ENCODE data around the gene ZNF584.
"Not testable (repeated sequence)": the region's sequence is repeated elsewhere in the genome, so short reads cannot be mapped to it uniquely, and the experiment has no call there.

Gene ZNF584

DNA sequence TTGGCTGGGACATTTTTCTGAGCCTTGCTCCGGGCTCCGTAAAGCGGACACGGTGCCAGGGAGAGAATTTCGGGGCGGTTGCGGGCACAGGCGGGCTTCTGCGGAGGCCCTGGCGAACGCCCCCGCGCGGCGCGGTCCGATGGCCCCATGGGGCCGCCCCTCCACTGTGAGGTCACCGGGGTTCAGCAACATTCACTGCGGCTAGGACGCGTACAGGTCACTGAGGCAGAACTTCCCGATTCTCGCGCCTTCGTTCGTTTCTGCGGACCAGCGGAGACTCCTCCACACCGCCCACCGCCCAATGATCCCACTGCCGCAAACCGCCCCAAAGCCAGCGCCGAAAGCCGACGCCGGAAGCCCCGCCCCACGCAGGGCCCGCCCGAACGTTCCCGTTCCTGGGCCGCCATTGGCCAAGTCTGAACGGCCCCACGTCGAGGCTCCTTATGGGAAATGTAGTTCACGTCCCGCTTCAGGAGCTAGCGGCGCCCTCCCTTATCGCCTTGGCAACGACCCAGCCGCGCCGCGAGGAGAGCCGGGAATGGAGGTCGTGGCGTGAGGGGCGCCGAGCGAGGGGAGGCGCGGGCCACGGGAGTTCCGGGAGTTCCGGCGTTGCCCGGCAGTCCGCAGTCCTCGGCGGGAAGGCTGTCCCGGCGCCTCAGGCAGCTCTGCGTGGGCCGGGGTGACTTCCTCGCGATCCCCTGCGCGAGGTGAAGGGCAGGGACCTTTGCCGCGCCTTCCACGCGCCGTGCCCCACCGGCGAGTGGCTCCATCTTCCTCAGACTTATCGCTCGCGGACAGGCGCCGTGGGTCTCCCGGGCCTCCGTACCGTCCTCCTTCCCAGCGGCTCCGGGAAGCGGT lies at the start of gene ZNF584:
Gene ZNF584, plus strand, starts transcription at position 498 of the 858 bp plus-strand sequence. CDS start 499 bp downstream, outside the sequence.
- DNase-seq: peak; percentile 93

DNA sequence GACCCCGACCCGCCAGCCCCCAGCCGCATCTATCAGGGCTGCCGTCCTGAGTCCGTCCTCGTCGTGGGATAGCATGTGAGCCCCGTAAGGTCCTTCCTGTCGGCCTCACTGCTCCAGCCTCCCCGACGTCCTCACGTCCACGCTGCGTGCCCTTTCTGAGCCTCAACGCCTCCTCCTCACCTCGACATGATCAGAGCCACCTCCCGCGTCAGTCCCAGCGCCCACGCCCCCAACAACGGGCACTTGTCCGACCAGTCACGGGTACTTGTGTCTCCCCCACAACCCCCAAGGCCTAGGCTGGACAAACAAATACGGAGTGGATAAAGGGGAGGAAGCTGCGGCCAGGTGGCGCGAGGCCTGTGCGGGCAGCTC lies 46.6 kb upstream of the ZNF584 start:
- no peak for DNase-seq

DNA sequence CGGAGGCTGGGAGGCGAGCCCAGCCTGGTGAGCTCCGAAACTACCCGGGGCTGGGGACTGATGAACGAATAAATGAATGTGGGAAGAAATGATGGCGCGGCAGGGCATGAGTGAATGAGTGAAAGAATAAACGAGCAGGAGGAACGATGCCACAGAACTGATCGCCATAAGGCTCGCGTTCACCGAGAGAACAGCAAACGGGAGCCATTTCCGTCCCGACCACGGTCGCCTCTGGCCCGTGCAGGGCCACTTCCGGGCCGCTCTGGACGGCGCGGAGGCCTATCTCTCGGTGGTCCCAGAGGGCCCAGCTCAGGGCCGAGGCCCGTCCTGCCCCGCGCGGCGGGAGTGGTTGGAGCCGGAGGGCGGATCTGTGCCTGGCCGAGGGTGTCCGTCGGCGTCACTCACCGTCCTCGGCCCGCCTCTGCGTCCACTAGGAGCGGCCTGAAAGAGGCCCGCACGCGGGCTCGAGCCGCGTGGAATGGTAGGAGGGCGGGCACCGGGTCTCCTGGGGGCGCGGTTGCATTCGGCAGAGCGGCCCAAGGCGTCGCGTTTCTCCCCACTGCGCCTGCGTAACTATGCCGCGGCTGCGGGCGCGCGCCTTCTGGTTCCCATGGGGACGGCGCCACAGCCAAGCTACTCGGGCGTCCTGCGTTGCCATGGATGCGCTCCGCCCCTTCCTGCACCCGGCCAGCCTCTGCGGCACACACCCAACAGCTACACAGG lies 46.0 kb upstream of the ZNF584 start, which contains the start of gene ZNF497:
Gene ZNF497, minus strand, starts transcription at position 480 of the 723 bp plus-strand sequence. CDS start 5,116 bp downstream, outside the sequence.
- peak; percentile 91 for DNase-seq

DNA sequence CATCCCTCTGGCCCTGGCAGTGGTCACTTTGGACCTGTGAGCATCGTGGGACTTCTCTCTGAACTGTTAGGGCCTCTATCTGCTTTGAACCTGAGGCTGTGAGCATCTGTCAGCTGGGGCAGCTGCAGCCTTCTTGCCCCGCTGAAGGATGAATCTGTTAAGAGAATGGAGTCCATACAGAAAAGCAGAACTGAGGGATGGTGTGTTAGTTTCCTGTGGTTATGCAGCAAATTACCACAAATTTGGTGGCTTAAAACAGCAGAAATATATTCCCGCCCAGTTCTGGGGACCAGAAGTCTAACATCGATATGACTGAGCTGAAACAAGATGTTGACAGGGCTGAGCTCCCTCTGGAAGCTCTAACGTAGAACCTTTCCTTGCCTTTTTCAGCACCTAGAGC lies 44.3 kb upstream of the ZNF584 start:
- no peak for DNase-seq

DNA sequence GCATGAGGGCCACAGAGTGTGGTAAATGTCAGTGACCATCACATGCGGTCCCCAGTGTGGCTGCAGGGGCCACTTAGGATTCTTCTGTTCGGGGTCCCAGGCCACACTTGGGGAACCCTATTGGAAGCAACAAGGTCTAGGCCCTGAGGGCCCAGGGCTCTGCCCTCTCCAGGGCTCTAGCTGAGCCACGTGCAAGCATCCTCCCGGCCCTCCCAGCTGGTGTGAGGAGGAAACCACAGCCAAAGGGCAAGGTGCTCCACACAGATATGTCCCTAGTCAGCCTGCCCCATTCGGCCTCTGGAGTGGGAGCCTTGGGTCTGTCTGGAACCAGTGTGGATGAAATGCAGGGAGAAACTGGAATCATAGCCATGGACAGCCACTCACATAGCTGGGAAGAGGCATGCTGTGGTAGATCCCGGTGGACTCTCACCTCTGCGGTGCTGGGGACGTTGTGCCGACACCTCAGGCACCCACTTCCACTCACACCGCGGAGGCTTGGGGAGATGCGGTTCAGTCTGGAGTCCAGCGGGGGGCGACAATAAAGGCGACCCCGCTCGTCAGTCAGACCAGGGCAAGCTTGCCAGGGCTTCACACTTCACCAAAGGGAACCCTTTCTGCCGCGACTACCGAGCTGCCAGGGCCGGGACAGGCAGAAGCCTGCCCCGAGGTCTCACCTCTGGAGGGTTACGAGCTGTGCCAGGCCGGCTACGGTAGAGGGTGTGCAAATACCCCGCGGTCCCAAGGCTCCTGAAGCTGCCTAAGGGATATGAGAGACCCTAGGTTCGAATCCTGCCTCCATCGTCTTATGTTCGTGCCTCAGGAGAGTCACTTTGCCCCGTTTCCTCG lies 41.6 kb upstream of the ZNF584 start:
- DNase-seq: no peak

DNA sequence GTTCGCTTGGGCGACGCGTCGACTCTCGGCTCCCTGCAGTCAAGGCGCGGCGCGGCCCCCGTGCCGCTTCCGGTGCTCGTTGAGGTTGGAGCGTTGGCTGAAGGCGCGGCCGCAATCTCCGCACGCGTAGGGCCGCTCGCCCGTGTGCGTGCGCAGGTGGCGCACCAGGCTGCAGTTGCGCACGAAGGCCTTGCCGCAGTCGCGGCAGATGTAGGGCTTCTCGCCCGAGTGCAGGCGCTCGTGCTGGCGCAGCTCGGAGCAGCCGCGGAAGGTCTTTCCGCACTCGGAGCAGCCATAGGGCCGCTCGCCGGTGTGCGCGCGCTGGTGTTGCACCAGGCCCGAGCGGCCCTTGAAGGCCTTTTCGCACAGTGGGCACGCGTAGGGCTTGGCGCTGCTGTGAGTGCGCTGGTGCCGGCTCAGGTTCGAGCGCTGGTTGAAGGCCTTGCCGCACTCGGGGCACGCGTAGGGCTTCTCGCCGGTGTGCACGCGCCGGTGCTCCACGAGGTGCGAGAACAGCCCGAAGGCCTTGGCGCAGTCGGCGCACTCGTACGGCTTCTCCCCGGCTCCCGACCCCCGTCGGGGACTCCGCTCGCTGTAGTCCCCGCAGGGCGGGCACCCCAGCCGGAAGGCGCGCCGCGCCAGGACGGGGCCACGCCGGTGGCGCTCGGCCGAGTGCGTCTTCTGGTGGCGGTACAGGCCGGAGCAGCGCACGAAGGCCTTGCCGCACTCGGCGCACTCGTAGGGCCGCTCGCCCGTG lies 40.6 kb upstream of the ZNF584 start:
- DNase-seq: no peak

DNA sequence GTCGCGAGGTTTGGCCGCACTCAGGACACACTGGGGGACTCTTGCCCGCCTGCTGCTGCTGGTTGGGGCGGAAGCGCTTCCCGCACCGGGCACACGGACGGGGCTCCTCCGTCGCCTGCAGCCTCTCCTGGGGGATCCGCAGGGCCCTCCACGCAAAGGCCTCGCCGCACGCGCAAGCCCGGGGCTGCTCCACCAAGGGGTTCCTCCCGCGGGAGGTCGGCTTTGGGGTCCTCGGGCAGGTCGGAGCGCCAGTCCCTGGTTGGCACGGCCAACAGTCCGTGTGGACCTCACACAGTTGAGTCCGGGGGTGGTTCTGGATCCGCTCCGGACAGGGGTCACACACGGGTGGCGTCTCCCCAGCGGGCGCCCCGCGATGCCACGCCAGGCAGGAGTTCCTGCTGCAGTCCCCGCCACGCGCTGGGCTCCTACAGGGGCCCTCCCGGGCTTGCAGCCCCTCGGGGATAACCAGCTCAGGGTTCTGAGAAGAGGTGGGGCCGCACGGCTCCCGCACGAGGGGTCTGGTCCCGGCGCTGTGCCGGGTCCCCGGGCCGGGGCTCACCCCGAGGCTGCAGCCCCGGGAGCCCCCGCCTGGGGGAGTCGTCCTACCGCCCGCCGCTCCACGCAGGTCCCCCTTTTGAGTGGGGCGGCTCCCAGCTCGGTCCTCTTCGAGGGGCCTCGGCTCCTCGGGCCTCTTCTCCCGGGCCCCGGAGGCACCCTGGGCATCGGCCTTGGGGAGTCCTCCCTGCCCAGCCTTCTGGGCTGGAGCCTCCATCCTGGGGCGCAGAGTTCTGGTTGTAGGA lies 39.7 kb upstream of the ZNF584 start:
- DNase-seq: no peak

DNA sequence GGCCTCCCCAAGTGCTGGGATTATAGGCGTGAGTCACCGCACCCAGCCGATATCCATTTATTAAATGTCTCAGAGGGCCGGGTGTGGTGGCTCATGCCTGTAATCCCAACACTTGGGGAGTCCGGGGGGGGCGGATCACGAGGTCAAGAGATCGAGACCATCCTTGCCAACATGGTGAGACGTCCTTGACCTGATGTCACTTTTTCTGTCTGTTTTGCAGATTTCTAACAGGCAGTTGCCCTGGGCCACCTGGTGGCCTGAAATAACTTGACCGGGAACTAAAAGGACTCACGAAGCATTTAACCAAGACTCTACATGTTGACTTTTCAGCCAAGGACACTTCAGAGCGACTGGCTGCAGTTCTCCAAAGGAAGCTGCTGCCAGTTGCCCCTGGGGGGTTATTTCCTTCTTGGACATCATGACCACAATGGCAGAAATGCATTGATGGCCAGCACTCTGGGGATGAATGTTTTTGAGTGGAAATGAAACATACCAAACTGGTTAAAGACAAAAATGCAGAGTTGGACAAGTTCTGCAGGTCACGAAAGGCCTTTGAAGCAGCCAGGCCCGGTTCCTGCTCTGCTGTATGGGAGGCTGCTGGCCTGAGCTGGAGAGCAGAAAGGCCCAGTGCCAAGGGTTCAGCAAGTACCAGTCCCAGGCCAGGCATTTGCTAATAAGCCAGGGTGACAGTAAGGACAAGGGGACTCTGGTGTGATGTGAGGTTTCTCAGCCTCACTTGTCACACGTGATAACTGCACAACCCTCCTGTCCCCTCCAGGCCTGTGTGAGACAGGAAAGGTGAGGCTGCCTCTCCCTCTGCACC lies 35.9 kb upstream of the ZNF584 start:
- DNase-seq: no peak

DNA sequence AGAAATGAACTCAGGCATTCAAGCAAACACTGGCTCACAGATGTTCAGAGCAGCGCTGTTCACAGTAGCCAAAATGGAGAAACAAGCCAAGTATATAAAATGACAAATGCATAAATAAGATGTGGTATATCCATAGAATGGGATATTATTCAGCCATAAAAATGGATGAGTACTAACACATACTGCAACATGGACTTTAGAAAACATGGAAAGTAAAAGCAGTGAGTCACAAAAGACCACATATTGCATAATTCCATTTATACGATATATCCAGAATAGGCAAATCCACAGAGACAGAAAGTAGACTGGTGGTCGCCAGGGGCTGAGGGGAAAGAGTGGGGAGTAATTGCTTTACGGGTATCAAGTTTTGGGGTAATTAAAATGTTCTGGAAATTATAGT lies 34.2 kb upstream of the ZNF584 start:
- no peak for DNase-seq

DNA sequence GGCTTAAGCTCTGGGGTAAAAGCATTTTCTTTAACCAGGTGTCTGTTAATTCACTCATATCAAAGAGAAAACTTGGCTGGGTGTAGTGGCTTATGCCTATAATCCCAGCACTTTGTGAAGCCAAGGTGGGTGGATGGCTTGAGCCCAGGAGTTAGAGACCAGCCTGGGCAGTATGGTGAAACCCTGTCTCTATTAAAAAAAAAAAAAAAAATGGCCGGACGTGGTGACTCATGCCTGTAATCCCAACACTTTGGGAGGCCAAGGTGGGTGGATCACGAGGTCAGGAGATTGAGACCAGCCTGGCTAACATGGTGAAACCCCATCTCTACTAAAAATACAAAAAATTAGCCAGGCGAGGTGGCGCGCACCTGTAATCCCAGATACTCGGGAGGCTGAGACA lies 31.7 kb upstream of the ZNF584 start:
- DNase-seq: not testable (repeated sequence)

DNA sequence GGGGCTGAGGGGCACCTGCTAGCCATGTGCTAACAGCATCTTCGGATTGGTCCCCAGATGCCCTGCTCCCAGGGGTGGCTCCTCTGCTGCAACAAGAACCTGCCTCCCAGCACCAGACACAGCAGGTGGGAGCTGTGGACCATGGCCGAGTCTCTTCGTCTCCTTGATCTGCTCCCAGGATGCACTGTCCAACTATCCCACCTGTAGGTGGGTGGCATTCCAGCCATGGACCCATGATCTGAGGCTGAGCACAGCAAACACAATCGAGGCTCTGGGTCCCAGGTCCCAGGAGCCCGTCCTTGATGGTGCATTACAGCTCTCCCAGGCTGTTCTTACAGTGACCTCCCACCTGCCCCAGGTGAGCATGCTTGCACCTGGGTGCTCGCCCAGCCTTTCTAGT lies 29.2 kb upstream of the ZNF584 start:
- no peak for DNase-seq

DNA sequence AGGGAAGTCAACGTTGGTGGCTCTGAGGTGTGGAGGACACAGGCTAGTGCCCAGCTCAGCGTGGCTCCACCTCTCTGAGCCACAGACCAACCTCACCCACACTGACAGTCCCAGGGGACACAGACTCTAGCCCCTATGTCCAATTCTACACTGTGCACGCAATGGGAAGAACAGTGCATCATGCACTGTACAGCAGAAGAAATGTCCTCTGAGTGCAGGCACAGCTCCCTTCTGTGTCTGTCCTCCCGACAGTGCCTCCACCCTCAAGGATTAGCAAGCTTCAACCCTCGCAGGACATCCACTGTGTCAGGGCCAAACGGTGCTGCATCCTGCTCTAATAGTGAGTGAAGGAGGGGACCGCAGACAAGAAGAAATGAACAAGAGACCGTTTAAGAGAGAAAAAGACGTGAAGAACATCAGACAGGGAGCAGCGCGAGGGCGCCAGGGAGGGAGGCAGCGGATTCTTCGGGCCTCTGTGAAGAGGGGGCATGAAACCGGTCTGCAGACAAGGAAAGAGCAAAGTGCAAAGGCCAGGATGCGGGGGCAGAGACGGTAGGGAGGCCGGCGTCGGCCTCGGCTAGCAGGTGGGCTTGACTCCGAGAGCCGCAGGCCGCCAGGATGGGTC lies 28.3 kb upstream of the ZNF584 start:
- no peak for DNase-seq

DNA sequence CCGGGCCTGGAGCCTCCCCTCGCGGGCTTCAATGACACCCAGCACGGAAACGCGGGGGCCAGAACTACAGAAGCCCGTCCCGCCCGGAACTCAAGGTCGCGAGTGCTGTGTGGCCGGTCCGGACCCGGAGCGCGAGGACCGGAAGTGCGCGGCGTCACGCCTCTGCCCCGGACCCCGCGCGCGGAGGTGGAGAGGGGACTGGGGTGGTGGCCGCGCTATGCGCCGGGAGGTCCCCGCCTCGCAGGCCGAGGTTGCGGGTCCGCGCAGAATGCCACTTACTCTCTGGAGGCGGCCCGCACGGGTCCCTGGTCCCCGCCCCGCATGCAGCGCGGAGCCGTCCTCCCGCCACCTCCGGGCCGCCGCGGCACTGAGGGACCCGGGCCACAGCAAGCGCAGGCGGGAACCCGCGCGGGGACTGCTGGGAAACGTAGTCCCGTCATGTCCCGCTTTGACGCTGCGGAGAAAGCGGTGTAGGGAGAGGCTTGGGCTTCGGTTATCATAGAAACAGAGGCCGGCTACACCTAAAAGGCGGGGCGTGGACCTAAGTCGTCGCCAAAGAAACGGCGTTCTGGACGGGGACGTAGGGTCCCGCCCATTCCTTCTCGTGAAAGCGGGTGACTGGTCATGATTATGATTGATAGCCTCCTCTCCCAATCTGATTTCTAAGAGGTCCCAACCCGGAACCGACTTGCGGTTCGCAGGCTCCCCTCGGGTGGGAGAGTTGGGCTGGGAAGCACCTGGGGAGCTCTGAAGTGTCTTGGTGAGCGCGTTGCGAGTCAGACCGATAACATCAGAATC lies 27.6 kb upstream of the ZNF584 start, which contains the start of gene ZNF837:
Gene ZNF837, minus strand, starts transcription at position 369 of the 798 bp plus-strand sequence. CDS start 11,698 bp downstream, outside the sequence.
- peak; percentile 100 for DNase-seq

DNA sequence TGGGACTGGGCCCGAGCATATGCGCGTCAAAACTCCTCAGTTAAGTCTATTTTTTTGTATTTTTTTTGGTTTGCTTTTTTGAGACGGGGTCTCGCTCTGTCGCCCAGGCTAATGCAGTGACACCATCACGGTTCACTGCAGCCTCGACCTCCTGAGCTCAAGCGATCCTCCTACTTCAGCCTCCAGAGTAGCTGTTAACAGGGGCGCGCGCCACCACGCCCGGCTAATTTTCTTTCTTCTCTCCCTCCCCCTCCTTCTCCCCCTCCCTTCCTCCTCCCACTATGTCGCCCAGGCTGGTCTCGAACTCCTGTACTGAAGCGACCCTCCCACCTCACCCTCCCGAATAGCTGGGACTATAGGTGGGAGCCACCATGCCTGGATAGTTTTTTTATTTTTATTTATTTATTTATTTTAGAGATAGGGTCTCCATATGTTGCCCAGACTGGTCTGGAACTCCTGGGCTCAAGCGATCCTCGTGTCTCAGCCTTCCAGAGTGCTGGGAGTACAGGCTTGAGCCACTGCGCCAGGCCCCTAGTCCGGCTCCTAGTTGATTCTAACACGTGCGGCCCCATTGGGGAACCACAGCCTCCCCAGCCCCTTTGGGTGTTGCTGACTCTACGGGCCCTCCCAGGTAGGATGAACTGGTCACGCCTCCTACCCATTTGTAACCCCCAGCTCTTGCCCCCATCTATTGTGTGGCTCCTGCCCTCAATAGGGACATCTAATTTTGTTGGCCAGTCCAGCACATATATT lies 26.8 kb upstream of the ZNF584 start:
- no peak for DNase-seq

DNA sequence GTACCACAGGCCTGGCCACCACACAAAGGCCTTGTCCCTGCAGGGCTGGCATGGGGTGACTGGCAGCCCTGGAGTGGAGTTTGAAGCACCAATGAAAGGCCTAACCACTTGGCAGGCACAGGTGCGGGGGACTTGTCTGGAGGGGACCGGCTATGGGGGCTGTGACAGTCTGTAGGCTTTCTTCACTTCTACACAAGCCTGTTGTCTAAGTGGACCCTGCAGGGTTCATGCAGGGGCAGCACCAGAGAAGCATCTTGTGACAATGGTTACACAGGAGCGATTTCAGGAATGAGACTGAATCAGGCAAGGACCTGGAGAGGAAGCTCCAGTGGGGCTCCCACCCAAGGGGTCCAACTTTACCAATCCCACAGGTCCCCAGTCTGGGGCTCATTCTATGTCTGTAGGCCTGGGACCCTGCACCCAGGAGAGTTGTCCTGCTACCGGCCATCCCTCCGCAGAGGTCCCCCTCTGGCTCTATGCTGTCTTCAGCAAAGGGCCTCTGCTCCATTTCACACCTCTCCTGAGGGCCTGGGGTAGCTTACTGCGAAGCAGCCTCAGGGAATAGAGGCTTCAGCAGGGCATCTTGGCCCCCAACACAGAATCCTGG lies 25.3 kb upstream of the ZNF584 start:
- no peak for DNase-seq

DNA sequence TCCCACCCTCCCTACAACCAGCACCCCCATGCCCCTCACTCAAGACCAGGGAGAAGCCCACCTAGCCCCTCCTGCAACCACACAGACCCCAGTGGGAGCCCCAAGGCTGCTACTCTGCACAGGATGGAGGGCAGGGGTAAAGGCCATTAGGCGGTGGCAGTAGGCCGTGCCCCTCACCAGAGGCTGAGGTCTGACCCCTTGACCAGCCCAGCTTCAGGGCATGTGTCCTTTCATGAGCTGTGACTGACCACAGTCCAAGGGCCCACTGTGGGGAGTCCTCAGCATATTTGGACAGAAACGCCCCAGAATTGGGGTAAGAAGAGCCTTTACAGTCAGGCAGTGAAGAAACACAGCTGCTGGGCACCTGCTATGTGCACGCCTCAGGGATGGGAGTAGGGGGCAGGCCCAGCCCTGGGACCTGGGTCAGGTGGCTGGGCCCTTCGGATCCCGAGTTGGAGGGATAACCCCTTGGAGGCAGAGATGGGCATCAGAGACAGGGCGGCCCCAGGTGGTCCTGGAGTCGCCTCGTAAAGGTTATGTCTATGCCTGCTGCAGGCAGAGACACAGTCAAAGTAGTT lies 23.0 kb upstream of the ZNF584 start:
- no peak for DNase-seq

DNA sequence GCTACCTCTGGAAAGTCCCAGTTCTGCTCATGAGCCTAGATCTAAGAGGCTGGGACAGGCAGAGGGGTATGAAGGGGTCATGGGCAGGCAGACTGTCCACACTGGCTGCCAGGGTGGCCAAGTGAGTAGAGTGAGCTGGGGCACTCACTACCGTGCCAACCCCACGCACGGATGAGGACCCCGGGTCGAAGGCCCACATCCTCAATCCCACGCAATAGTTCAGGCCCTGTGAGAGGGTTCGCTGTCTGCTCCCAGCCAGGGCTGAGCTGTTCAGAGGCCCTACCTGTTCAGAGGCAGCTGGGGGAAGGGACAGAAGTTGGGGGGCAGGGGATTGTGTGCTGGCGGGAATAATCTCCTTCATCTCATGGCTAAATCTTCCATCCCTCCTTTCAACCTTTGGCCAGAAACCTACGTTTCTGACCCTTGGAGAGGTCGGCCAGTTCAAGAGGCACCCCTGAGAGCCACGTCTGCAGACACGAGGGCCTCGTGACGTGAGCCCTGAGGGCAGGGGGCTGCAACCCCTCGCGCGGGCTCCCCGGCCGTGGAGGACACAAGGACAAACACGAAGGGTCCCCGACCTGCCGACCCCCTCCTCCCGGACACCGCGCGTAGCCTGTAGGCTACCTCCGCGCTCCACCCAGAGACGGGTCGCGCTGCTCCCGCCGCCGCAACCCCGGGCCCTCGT lies 22.4 kb upstream of the ZNF584 start:
- no peak for DNase-seq
